RWPE1 (cell line): Measurements from ENCODE around the gene CAB39L.

Experiments
- CTCF ChIA-PET: fragments of 350-600 bp; sonication (Branson Sonifier 250); formaldehyde crosslinking; extraction: SDS; loops from one replicate; lab custom pipeline; 2021; lab: Yijun Ruan, JAX
- POLR2A ChIA-PET: fragments of 400-600 bp; formaldehyde crosslinking; extraction: SDS; loops from one replicate; lab custom pipeline; 2020; ENCODE audit warnings: antibody characterized with exemption; ENCODE audit not compliant: low non-redundant PET; lab: Yijun Ruan, JAX
- DNase-seq: peaks from one replicate; pipeline ENCODE4 v3.0.0; 2012; ENCODE audit warnings: low spot score
- H3K27ac ChIP-seq: fragments of 450-650 bp; 2 replicates; pipeline ENCODE4 v1.5.1; 2017
- TF ChIP-seq, protein P1 (sequence below): fragments of 450-650 bp; conservative IDR thresholded peaks from 2 replicates; pipeline ENCODE4 v1.5.1; 2017; ENCODE audit warnings: low read depth, mild to moderate bottlenecking

Gene CAB39L

DNA sequence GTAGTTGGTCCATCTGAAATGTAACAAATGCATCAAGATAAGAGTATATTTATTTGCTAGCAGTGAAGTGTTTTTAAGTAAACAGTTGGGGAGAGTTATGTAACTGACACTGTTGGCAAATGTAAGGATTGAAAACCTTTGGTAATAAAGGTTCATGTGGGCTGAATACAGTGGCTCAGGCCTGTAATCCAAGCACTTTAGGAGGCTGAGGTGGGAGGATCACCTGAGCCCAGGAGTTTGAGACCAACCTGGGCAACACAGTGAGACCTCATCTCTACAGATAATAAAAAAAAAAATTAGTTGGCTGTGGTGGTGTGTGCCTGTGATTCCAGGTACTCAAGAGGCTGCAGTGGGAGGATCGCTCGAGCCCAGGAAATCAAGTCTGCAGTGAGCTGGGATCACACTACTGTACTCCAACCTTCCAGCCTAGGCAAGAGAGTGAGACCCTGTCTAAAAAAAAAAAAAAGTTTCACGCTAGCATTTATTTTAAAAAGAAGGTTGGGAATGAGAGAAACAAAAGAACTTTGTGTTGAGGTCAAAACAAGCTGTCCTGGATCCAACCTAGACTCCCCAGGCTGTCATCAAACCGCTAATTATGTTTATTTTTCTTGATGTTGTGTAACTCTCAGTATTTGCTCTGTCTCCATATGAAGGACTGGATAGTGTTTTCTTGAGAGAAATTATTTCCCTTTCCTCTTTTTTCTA lies 20.9 kb upstream of the CAB39L start:
- ChIA-PET POLR2A (no interaction called here), CTCF (no interaction called here)
- TF ChIP-seq, protein P1, sequence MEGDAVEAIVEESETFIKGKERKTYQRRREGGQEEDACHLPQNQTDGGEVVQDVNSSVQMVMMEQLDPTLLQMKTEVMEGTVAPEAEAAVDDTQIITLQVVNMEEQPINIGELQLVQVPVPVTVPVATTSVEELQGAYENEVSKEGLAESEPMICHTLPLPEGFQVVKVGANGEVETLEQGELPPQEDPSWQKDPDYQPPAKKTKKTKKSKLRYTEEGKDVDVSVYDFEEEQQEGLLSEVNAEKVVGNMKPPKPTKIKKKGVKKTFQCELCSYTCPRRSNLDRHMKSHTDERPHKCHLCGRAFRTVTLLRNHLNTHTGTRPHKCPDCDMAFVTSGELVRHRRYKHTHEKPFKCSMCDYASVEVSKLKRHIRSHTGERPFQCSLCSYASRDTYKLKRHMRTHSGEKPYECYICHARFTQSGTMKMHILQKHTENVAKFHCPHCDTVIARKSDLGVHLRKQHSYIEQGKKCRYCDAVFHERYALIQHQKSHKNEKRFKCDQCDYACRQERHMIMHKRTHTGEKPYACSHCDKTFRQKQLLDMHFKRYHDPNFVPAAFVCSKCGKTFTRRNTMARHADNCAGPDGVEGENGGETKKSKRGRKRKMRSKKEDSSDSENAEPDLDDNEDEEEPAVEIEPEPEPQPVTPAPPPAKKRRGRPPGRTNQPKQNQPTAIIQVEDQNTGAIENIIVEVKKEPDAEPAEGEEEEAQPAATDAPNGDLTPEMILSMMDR = no peak
- H3K27ac ChIP-seq = no peak overlapping the region
- no peak for DNase-seq

DNA sequence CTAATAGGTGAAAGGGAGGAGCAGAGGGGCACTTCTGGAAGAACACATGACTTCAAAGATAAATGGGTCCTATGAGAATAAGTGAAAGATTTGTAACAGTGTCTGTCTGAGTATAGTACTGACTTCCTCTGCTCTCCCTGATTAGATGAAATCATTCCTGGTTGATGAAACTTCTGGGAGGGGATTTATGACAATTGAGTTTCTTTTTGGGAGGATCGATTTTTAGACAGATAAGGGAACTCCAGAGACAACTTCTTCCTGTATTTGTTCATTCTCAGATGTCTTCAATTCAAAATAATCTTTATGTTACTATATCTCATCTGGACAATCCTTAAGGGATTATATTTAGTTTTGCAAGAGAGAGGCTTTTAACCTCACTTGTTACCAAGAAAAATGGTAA lies 20.2 kb upstream of the CAB39L start:
- POLR2A ChIA-PET = no interaction called here
- DNase-seq = no peak
- no peak overlapping the region for H3K27ac ChIP-seq
- TF ChIP-seq, protein P1 = no peak
- CTCF ChIA-PET = no interaction called here

DNA sequence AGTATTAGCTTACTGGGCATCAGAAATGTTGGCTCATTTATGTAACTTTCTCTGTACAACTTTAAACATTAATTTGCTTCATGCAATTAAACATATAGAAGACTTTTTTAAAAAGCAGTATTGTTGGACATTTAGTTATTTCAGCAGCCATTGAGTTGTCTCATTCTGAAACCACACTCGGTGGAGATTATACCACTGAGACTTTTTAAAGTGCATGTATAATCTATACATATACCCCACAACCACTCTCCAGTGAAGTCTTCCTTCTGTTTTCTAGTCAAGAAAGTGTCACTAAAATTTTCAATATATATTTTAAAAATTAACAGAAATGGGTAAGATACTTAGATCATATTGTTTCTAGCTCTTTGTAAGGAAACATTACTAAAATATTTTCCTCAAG lies 15.7 kb upstream of the CAB39L start:
- ChIA-PET CTCF (no interaction called here), POLR2A (no interaction called here)
- H3K27ac ChIP-seq = no peak overlapping the region
- no peak for DNase-seq
- TF ChIP-seq, protein P1 = no peak

DNA sequence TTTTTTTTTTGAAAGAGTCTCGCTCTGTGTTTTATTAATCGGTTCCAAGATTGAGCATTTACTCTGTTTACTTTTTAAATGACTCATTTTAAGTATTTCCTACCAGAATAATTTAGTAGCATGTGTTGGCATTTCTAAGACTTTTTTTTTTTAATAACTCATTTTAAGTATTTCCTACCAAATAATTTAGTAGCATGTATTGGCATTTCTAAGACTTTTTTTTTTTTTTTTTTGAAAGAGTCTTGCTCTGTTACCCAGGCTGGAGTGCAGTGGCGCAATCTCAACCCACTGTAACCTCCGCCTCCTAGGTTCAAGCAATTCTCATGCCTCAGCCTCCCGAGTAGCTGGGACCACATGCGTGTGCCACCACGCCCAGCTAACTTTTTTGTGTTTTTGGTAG lies 13.4 kb upstream of the CAB39L start:
- no peak overlapping the region for H3K27ac ChIP-seq
- DNase-seq = no peak
- ChIA-PET CTCF (no interaction called here), POLR2A (no interaction called here)
- TF ChIP-seq, protein P1 = no peak

DNA sequence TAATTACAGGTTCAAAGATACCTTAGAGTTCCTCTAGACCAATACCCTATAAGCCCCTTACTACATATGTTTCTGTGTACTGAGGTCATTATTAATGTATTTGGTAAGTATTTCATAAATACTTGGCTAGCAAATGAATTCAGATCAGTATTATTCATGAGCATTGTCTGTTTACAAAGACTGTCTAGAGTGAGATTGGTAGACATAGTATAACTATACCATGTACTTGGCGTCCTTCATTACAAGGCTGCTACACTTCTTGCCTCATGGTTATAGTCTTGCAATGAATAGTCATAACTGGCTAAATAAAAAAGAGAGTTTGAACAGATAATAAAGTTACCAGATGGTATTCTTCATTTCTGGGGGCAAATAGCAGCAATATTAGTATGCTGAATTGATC lies 12.3 kb upstream of the CAB39L start:
- no peak overlapping the region for H3K27ac ChIP-seq
- TF ChIP-seq, protein P1 = no peak
- POLR2A ChIA-PET = no interaction called here
- CTCF ChIA-PET = no interaction called here
- no peak for DNase-seq

DNA sequence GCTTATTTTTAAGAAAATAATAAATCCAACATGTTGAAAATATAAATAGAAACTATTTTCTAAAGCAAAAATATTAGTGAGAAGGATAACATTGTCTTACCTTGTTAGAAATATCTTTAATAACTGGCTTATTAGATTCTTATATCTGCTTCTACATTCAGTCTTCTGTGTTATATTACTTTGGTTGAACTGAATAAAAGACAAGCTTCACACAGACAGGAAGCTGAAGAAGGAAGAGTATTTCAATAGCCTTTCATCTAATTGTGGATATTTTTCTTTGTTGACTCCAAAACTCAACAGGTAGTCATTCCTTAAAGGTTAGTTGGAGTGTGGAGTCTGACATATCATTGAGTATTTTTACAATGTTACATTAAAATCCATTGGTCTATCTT lies 11.1 kb upstream of the CAB39L start:
- TF ChIP-seq, protein P1 = no peak
- POLR2A ChIA-PET = no interaction called here
- DNase-seq = no peak
- no peak overlapping the region for H3K27ac ChIP-seq
- CTCF ChIA-PET = no interaction called here
